Spleen (tissue), 11 donors: ENCODE data around the gene PXDN. TPM values are rescaled to one million over a fixed set of nuclear protein-coding genes. Genes with fewer than 3 reads are reported as not detected.

Experiments
- DNase-seq: peaks from one replicate; pipeline ENCODE4 v3.0.0-alpha.2; 2020
- H3K27ac ChIP-seq, 8 donors: fragments of 200-600 bp; sonication (generic) in 7 of 8; 1 replicate in 4 of 8; 2 replicates in 4 of 8; pipeline versions ENCODE4 v1.5.0 to v1.8.0; 2016 to 2021; ENCODE audit warnings: inconsistent platforms in 4 of 8, mild to moderate bottlenecking in 4 of 8, moderate library complexity in 1 of 8
- H3K27me3 ChIP-seq, 7 donors: fragments of 200-600 bp; sonication (generic) in 6 of 7; replicated peaks in 1 of 7; 1 replicate in 4 of 7; 2 replicates in 3 of 7; pipeline versions ENCODE4 v1.5.0 to v1.8.0; 2016 to 2021; ENCODE audit warnings: inconsistent platforms in 3 of 7, mild to moderate bottlenecking in 1 of 7
- H3K36me3 ChIP-seq, 6 donors: fragments of 200-600 bp; sonication (generic) in 5 of 6; 1 replicate in 4 of 6; 2 replicates in 2 of 6; pipeline versions ENCODE4 v1.5.0 to v1.8.0; 2016 to 2021; ENCODE audit warnings: inconsistent platforms in 2 of 6
- H3K4me1 ChIP-seq, 6 donors: fragments of 200-600 bp; sonication (generic) in 5 of 6; 1 replicate in 3 of 6; 2 replicates in 3 of 6; pipeline versions ENCODE4 v1.5.0 to v1.8.0; 2016 to 2021; ENCODE audit warnings: inconsistent platforms in 3 of 6
- H3K4me3 ChIP-seq, 8 donors: fragments of 200-600 bp; sonication (generic) in 7 of 8; 1 replicate in 4 of 8; 2 replicates in 4 of 8; pipeline versions ENCODE4 v1.5.0 to v1.8.0; 2016 to 2021; ENCODE audit warnings: inconsistent platforms in 4 of 8, mild to moderate bottlenecking in 4 of 8, moderate library complexity in 2 of 8
- H3K9me3 ChIP-seq, 8 donors: fragments of 200-600 bp; sonication (generic) in 7 of 8; 1 replicate in 4 of 8; 2 replicates in 4 of 8; pipeline versions ENCODE4 v1.5.0 to v1.8.0; 2016 to 2021; ENCODE audit warnings: inconsistent platforms in 4 of 8
- CTCF ChIP-seq, 11 experiments: fragments of 200-600 bp in 7 of 11; fragments of 450-650 bp in 4 of 11; sonication (generic) in 4 of 11; IDR thresholded peaks in 8 of 11; conservative IDR thresholded peaks in 3 of 11; 1 replicate in 7 of 11; 2 replicates in 4 of 11; pipeline versions ENCODE4 v1.4.0 to v1.8.0; 2016 to 2021; ENCODE audit warnings: antibody characterized with exemption in 11 of 11, inconsistent platforms in 4 of 11, mild to moderate bottlenecking in 1 of 11
- POLR2A ChIP-seq, 3 donors: fragments of 450-650 bp; IDR thresholded peaks; one replicate each; pipeline ENCODE4 v1.5.1; 2017; ENCODE audit warnings: antibody characterized with exemption in 3 of 3, mild to moderate bottlenecking in 1 of 3
- POLR2AphosphoS5 ChIP-seq, 3 donors: sonication (generic); formaldehyde crosslinking; IDR thresholded peaks; one replicate each; pipeline ENCODE4 v1.5.1; 2017; ENCODE audit warnings: antibody characterized with exemption in 3 of 3
- WGBS, 5 donors: extraction: QIAGEN DNeasy Blood & Tissue Kit in 3 of 5; methylation state at CpG; one replicate each; pipeline versions ENCODE4 v1.1.5 to v1.1.7; 2013 to 2018; 5-methylcytosine and 5-hydroxymethylcytosine counted together
- intact Hi-C: fragments of 100-400 bp; cut with DNase I; formaldehyde crosslinking; loops from one replicate; pipeline ENCODE4 v1.15.0; 2023; ENCODE audit warnings: low total_unique reads
- polyA plus RNA-seq, 3 donors: library from polyadenylated mRNA; stranded (reverse); fragments of 200-250 nt; gene quantifications; one replicate each; pipeline ENCODE4 v1.2.1, GENCODE V29; 2013
- total RNA-seq, 7 donors: library from RNA; depleted of rRNA in 3 of 7; stranded (reverse); fragments of >200 nt in 3 of 7; fragmentation: NEBNext Ultra II Directional in 4 of 7; extraction: Animal tissue kit (Norgen Biotek cat#: 25700) in 4 of 7; gene quantifications; one replicate each; pipeline versions ENCODE4 v1.1.0 to v1.2.1, GENCODE V29; 2016 to 2021
- donor health status: healthy with polysubstance abuse.
- donor health status: DM: no; HTN: no; CAD: no; lungs with moderate emphysema.
- donor health status: DM: no; HTN: no; CAD: no.
- donor health status: Bipolar disorder and iron deficiency.
- donor health status: healthy.
- donor health status: DM: no; HTN: no; CAD: no.
- donor health status: DM: yes; HTN: yes; CAD: no.

PXDN gene
- total and polyA plus RNA-seq, 10 donors: 1.9 to 49.3 (median 30.8) TPM

- H3K9me3 ChIP-seq: no peaks in the 10 kb centered on the region
- TF ChIP-seq POLR2AphosphoS5 (IDR thresholded peaks at IDR 0.05): no peak
- no peak for TF ChIP-seq POLR2A (IDR thresholded peaks at IDR 0.05)
- WGBS, 5 donors: 87 to 90% (median 89%) methylated on average over 26 of the region's 26 CpGs
- H3K27ac ChIP-seq: no peak overlapping the region
- H3K36me3 ChIP-seq: no peaks in the 10 kb centered on the region
- H3K27me3 ChIP-seq: peaks cover 0 to 92% (median 21%) of the 10 kb centered on the region in 7 donors
- peak; percentile 59 for DNase-seq
- H3K4me3 ChIP-seq: no peak overlapping the region
- peaks cover 0 to 39% (median 23%) of the 10 kb centered on the region in 6 donors for H3K4me1 ChIP-seq
- intact Hi-C loops: loop anchor here (10.0 kb wide), 1 partner anchor 153 kb away; no protein-coding TSS in a partner anchor
Observed at GRCh38 chr2:1747065-1747941, 3.0 kb upstream of the PXDN start.

GRCh38 chr2:1746174-1747064 is 2.1 kb upstream of the PXDN start:
- peaks cover 0 to 45% (median 25%) of the 10 kb centered on the region in 6 donors for H3K4me1 ChIP-seq
- WGBS, 5 donors: 86 to 92% (median 88%) methylated on average over 9 of the region's 9 CpGs
- TF ChIP-seq POLR2A (IDR thresholded peaks at IDR 0.05) (no peak), CTCF (IDR thresholded peaks at IDR 0.05 in 8 of 11, conservative IDR thresholded peaks at IDR 0.05 in 3 of 11) (no peak), POLR2AphosphoS5 (IDR thresholded peaks at IDR 0.05) (no peak)
- no peaks in the 10 kb centered on the region for H3K9me3 ChIP-seq
- H3K4me3 ChIP-seq: no peak overlapping the region
- peak; percentile 56 for DNase-seq
- peaks cover 0 to 88% (median 21%) of the 10 kb centered on the region in 7 donors for H3K27me3 ChIP-seq
- H3K36me3 ChIP-seq: no peaks in the 10 kb centered on the region
- intact Hi-C loops: loop anchor here (10.0 kb wide), 1 partner anchor 152 kb away; no protein-coding TSS in a partner anchor
- H3K27ac ChIP-seq: no peak overlapping the region

- 48 to 57% (median 52%) methylated on average over 25 to 26 of the region's 26 CpGs for WGBS, 5 donors
- intact Hi-C loops: loop anchor here (10.0 kb wide), 1 partner anchor 151 kb away; no protein-coding TSS in a partner anchor
- H3K4me1 ChIP-seq: peaks cover 0 to 44% (median 23%) of the 10 kb centered on the region in 6 donors
- H3K9me3 ChIP-seq: no peaks in the 10 kb centered on the region
- peak overlapping the region in 4 of 8 donors; percentile 82 to 88 (median 85) for H3K27ac ChIP-seq
- no peaks in the 10 kb centered on the region for H3K36me3 ChIP-seq
- peak; percentile 63 for DNase-seq
- no peak for TF ChIP-seq POLR2A (IDR thresholded peaks at IDR 0.05)
- no peak for TF ChIP-seq POLR2AphosphoS5 (IDR thresholded peaks at IDR 0.05)
- no peak for TF ChIP-seq CTCF (IDR thresholded peaks at IDR 0.05 in 8 of 11, conservative IDR thresholded peaks at IDR 0.05 in 3 of 11)
- H3K27me3 ChIP-seq: peaks cover 0 to 83% (median 21%) of the 10 kb centered on the region in 7 donors
- peak overlapping the region; percentile 46 to 77 (median 54) for H3K4me3 ChIP-seq
Observed at GRCh38 chr2:1745171-1746023, 1.1 kb upstream of the PXDN start.

GRCh38 chr2:1744151-1744445 is 217 bp downstream of the PXDN start:
- H3K9me3 ChIP-seq: no peaks in the 10 kb centered on the region
- intact Hi-C loops: loop anchor here (10.0 kb wide), 1 partner anchor 149 kb away; no protein-coding TSS in a partner anchor
- peaks cover 0 to 73% (median 21%) of the 10 kb centered on the region in 7 donors for H3K27me3 ChIP-seq
- no peak for TF ChIP-seq CTCF (IDR thresholded peaks at IDR 0.05 in 8 of 11, conservative IDR thresholded peaks at IDR 0.05 in 3 of 11)
- no peak for TF ChIP-seq POLR2A (IDR thresholded peaks at IDR 0.05)
- H3K27ac ChIP-seq: peak overlapping the region in 7 of 8 donors; percentile 51 to 88 (median 82)
- H3K4me1 ChIP-seq: peaks cover 0 to 50% (median 24%) of the 10 kb centered on the region in 6 donors
- DNase-seq: peak; percentile 73
- no peaks in the 10 kb centered on the region for H3K36me3 ChIP-seq
- H3K4me3 ChIP-seq: peak overlapping the region; percentile 46 to 77 (median 54)
- 0 to 2% (median 2%) methylated on average over 4 to 33 of the region's 33 CpGs; no CpG with 5 or more reads in 1 of the 5 donors for WGBS, 5 donors
